GM19099 (cell line): Measurements from ENCODE around the gene NR1I3.

Source experiments
- POLR2A ChIP-seq: IDR thresholded peaks from 3 replicates; pipeline ENCODE4 v1.6.1; 2011; ENCODE audit warnings: low read depth; ENCODE audit not compliant: insufficient read length; ENCODE audit errors: extremely low read depth

The NR1I3 gene

GRCh38 chr1:161238039-161238473 lies at the start of gene NR1I3:
Gene NR1I3 (minus strand): TSS chr1:161238203. CDS start chr1:161236565, 1,638 bp downstream.
- no peak for TF ChIP-seq POLR2A

- TF ChIP-seq POLR2A = no peak
These were observed 49.6 kb upstream of the NR1I3 start for GRCh38 chr1:161287482-161288054.

DNA sequence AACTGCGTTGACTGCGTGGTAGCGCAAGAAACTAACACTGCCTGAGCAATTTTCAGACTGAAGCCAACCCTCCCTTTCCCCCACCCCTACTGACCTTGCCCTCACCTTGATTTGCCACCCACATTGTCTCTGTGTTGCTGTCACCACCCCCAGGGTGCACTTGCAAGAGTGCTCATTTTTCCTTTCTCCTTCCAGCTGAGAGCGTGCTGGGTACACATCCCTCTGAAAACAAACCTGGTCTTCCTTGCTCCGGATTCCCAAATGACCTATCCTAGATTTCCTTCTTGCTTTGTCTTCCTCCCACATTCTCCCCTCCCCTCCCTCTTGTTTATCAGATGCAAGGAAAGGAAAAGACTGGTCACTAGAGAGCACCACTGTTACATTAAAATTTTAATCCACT lies 47.5 kb upstream of the NR1I3 start:
- no peak for TF ChIP-seq POLR2A

GRCh38 chr1:161285113-161285512 lies 47.1 kb upstream of the NR1I3 start:
- TF ChIP-seq POLR2A = no peak

- no peak for TF ChIP-seq POLR2A
These were observed 45.0 kb upstream of the NR1I3 start for GRCh38 chr1:161282991-161283390.

DNA sequence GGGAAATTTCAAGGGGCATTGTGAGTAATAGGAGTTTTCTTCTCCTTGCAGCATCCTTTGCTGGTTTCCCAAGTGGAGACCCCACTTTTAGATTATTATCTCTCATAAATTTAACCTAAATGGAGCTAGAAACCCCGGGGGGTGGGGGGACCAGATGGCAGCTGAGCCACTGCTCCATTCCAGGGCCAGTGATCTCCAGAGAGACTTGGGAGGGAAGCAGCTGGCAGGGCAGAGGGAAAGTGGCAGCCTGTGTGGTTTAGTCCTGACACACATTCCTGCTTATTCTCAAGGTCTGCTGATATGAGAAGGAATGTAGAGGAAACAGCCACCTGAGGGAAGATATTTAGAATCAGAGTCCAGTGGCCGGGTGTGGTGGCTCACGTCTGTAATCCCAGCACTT lies 36.9 kb upstream of the NR1I3 start:
- TF ChIP-seq POLR2A = no peak

- no peak for TF ChIP-seq POLR2A
These were observed 35.4 kb upstream of the NR1I3 start for GRCh38 chr1:161273402-161273801.

DNA sequence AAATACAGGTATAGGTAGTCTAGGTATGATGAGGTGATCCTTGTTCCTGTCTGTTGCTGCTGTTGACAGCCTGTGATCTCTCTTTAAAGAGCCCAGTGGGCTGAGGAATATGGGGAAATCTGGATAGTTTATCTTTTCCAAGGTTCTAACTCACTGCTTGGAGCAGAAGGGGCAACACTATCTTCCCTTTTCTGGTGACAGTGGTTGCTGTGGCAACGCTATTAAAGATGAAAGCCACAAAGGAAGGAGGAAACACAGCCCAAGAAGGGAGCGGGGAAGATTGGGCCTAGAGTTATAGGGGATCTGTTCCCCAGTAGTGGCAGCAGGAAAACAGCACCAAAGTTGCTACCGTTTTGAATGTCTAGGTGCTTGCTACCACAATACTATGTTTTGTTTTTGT lies 29.3 kb upstream of the NR1I3 start:
- no peak for TF ChIP-seq POLR2A

GRCh38 chr1:161266836-161267235 lies 28.8 kb upstream of the NR1I3 start:
- TF ChIP-seq POLR2A = no peak

- no peak for TF ChIP-seq POLR2A
These were observed 28.2 kb upstream of the NR1I3 start for GRCh38 chr1:161266202-161266601.

DNA sequence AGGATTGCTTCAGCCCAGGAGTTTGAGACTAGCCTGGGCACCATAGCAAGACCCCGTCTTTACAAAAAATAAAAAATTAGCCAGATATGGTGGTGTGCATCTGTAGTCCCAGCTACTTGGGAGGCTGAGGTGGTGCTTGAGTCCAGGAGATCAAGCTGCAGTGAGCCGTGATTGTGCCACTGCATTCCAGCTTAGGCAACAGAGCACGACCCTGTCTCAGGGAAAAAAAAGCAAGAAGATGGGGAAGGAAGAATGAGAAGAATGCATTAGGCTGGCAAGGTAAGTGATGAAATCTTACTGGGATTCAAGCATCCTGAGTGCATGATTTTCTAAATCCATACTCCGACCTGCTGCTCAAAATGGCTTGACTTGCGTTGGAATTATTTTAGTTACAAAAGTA lies 27.3 kb upstream of the NR1I3 start:
- TF ChIP-seq POLR2A = no peak

- no peak for TF ChIP-seq POLR2A
These were observed 23.5 kb upstream of the NR1I3 start for GRCh38 chr1:161261261-161262235.

GRCh38 chr1:161260376-161261260 lies 22.6 kb upstream of the NR1I3 start:
- no peak for TF ChIP-seq POLR2A

GRCh38 chr1:161259765-161260164 lies 21.8 kb upstream of the NR1I3 start:
- TF ChIP-seq POLR2A = no peak

DNA sequence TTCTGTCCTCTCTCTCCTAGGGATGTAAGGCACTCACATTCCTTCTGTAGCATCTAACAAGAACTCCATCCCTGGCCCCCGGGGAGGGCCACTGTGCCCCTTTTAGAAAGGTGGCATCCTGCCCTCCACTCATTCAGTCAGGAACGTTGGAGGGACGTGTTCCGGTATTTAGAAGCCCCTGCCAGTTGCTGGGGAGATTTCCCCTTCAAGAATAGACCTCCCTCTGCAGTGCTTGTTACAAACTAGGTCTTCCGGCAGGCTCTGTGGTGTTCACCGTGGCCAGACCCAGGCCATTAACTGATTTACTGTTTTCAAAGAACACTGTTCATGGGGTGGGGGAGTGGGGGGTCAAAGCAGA lies 21.3 kb upstream of the NR1I3 start:
- no peak for TF ChIP-seq POLR2A
